ENCODE measurements around the gene NFYC.

DNA sequence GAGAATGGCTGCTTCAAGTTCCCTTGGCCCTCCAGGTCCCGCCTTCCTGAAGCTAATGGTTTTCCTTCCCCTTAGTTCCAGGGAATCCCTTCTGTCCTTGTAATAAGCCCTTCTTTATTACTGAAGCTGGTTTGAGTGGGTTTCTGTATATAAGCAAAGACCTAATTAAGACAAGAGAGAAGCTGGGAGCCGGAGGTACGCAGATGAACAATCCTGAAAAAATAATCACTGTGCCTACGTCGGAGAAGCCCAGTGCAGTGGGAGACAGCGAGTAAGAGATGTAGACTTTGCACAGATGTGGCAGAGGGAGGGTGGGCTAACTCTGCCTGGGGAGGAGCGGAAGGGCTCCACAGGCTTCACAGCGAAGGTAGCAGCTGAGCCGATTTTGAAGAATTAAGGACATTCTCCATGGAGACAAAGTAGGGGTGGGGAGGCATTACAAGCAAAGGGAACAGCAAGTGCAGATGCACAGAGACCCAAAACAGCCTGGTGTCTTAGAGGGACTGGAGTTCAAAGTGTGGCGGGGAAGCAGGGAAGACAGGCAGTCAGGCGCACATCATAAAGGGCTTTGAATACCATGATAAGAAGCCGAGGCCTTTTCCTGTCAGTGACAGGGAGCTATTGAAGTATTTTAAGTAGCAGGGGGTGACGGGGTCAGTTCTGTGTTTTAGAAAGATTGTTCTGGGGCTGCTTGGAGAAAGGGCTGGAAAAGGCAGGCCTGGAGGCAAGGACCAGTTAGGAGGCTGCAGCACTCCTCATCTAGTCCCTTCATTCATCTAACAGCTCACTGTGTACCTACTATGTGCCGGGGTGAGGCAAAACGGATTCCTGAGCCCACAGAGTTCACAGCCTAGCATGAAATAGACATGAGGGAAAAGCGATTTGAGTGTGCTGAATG is 32.5 kb upstream of the NFYC start:
- TF ChIP-seq POLR2AphosphoS5 (IDR thresholded peaks at IDR 0.05; ENCODE audit: low read depth, low read length) (no peak), TEAD4 (IDR thresholded peaks at IDR 0.05; ENCODE audit: low read depth, low read length) (no peak)
